ENCODE results near the gene PLXNB3.
"Not testable (repeated sequence)": the region's sequence is repeated elsewhere in the genome, so short reads cannot be mapped to it uniquely, and the experiment has no call there.

Gene PLXNB3
- long read RNA-seq, donor 1, result 0 reads
- long read RNA-seq, donor 2, result 0 reads
- long read RNA-seq, donor 3, result 0 reads
- long read RNA-seq, donor 4, result 0 reads
- long read RNA-seq, donor 5, result 0 reads
- long read RNA-seq, donor 6, result 0 reads
- long read RNA-seq, donor 7, result 0 reads
- long read RNA-seq, donor 8, result 0 reads

DNA sequence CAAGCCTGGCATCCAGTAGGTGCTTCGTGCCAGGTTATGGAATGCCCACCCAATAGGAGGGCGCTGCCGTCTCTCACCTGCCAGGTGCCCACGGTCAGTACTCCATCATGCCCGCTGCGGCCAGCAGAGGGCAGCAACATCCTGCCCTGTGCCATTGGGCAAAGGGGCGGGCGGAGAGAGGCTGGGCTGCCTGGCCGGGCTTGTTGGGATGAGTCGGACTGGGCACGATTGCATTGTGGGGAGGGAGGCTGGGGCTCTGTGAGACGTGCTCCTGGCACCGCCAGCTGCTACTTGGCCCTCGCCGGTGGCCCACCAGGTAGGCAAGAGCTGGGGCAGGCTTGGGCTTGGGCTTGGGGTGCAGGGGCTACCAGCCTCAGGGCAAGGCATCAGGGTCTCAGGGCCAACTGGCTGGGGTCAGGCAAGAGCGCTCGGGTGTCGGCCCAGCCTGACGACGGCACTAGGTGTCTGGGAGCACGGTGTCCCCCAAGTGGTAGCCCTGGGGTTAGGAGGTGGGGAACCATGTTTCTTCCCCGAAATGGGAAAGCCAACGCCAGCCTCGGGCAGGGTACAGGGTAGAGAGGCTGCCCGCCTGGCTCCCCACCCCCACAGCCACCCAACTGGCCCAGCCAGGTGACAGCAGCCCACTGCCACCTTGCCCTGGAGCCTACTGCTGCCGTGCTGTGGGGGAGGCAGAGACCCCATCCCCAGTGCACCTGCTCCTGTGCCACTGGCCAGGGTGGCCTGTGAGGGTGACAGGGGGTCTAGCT is at the start of gene PLXNB3:
Gene PLXNB3, plus strand, starts transcription at position 261 of the 767 bp plus-strand sequence. CDS start 1,287 bp downstream, outside the sequence.
- DNase-seq, result no peak

DNA sequence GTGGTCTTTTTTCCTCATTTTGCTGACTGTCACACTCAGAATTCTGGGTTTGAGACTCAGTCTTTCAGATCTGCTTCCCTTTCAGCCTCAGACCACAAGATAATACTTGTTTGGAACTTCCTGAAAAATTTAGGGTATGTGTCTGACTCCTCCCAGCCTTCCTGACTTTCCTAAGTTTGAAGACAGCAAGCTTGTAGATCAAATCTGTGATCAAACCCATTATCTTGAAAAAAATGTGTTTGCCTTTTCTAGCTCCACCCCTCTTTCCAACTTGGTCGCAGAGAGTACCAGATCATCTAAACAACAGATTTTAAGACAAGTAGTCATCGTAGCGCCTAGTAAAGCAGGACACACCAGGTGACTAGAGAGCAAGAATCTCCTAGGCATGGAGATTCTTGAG is 49.8 kb upstream of the PLXNB3 start:
- no peak for DNase-seq

DNA sequence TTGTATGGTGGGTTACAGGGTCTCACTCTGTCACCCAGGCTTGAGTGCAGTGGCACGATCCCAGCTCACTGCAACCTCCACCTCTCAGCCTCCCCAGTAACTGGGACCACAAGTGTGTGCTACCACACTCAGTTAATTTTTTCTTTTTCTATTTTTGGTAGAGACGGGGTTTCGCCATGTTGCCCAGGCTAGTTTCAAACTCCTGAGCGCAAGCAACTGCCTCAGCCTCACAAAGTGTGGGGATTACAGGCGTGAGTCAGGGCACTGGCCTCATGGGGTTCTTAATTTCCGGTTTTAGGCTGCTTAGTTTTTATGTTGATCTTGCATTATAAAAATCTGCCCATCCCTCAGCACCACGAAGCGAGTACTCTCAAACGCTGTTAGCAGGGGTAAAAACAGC is 46.6 kb upstream of the PLXNB3 start:
- DNase-seq, result no peak

DNA sequence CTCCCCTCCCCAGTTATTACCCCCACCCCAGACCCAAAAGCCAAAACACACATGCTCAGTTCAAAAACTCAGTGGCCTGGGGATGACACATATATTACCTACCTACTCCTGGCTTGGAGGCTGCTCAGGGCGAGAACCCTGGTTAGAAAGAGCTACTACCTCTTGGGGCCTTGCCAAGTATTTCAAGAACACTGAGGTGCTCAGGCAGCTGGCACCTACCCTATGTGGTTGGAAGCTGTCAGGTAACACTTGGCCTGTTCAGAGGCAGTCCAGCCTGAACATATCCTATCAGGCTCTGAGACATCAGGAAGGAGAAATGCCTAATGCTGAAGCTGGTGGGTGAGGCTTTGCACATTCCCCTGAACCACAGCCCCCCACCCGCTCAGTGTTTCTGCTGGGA is 44.8 kb upstream of the PLXNB3 start:
- DNase-seq, result no peak

DNA sequence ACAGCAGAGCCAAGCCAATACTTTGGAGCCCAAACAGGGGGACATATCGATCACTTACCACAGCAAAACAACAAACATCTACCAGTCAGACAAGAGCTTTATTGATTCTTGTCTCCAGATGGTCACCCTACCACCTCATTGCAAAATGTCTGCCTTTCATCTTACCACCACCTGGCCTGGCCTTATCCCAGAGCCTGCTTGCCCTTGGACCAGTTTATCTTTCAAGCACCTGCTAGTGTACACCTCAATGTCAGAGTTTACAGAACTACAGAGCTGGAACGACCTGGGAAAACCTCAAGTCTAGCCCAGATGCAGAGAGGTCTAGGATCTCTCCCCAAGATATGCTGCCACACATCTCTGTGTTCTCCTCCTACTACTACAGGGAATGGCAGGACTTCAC is 44.3 kb upstream of the PLXNB3 start:
- no peak for DNase-seq

DNA sequence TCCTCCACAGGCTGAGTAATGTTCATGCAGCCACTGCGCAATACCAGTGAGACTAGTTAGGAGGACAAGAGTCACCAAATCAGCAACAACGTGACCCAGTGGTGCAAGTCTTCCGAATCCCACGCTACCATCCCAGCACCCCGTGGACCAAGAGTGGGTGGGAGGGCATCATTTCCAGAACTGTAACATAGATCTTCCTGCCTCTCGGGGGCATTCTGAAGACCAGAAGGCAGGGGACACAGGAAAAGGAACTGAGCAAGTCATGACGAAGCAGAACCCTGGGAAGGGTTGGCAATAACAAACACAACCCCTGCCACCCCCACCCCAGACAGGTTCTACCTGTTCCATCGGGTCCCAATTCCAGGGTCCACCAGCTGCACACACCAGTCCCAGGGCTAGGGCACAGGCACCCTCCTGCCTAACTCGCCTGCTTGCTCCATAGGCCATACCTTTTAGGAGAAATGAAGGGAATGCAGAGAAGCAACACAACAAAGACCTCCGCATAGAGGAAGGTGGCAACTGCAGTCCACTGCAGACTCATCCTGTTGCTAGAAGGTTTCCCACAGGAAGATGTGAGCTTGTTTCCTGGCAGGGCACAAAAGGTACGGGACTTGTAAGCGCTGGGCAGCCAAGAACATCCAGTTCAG is 41.2 kb upstream of the PLXNB3 start:
- DNase-seq, result no peak

DNA sequence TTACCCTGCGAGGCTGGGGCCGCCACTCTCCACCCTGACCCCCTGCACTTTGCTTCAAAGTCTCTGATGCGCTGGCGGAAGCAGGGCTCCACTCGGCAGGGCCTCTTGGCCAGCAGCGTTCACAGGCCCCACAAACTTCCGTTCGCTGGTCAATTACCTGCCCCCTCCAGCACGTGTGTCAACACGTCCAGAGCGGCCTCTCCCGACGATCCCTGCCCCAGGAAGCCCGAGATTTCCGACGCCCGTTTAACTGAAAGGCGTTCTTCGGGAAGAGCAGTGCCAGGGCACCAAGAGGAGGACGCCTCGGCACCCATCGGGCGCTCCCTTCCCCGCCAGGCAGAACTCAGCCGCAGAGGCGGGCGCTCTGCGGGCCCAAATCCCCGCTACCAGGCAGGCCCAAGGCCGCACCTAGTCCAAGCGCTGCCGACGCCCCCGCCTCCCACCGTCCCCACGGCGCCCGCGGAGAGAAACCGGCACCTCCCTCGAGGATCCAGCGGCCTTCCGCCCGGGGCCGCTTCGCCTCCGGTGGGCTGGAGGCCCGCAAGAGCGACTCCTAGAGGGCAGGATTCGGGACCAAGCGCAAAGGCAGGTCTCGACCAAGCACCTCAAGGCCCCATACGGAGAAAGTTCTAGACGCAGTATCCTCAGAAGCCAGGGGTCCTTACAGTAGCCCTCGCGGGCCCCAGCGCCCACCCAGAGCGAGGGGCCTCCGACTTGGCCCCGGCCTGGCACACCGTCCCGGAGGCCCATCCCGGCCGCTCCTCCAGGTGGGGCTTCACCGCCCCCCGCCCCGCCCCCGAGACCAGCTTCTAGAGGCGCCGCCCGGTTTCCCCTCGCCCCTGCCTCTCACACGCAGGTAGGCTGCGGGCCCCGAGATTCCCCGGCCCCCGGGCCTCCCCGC is 40.4 kb upstream of the PLXNB3 start:
- peak; percentile 77 for DNase-seq

DNA sequence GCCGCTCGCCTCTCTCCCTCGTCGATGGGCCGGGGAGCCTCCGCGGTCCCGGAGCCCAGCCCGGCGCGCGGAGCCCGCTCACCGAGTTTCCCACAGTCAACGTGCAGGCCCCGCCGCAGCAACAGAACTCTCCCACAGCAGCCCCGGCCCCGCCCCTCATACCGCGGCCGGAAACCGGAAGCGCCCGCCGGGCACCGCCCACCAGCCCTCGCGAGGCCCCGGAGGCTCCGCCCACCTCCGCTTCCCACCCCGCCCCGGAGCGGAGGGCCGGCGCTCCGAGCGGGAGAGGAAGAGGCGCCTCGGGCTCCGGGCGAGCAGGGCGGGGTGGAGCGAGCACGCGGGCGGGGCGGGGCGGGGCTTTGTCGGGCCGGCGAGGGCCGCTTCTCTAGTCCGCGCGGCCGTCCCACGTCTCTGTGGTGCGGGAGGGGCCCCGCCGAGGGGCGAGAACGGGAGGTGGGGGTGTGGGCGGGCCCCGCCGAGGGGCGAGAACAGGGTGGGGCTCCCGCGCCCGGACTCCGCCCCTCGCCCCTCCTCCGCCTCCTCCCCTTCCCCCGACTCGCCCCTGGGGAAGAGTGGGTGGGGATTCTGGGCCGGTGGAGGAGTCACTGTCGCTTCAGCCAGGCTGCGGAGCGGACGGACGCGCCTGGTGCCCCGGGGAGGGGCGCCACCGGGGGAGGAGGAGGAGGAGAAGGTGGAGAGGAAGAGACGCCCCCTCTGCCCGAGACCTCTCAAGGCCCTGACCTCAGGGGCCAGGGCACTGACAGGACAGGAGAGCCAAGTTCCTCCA is 39.6 kb upstream of the PLXNB3 start, which contains the start of the genes ABCD1 and BCAP31:
Gene ABCD1, plus strand, starts transcription at position 605 of the 787 bp plus-strand sequence. CDS start 411 bp downstream, outside the sequence.
Gene BCAP31, minus strand, starts transcription at position 136 of the 787 bp plus-strand sequence. CDS start 1,143 bp downstream, outside the sequence.
- peak; percentile 84 for DNase-seq

DNA sequence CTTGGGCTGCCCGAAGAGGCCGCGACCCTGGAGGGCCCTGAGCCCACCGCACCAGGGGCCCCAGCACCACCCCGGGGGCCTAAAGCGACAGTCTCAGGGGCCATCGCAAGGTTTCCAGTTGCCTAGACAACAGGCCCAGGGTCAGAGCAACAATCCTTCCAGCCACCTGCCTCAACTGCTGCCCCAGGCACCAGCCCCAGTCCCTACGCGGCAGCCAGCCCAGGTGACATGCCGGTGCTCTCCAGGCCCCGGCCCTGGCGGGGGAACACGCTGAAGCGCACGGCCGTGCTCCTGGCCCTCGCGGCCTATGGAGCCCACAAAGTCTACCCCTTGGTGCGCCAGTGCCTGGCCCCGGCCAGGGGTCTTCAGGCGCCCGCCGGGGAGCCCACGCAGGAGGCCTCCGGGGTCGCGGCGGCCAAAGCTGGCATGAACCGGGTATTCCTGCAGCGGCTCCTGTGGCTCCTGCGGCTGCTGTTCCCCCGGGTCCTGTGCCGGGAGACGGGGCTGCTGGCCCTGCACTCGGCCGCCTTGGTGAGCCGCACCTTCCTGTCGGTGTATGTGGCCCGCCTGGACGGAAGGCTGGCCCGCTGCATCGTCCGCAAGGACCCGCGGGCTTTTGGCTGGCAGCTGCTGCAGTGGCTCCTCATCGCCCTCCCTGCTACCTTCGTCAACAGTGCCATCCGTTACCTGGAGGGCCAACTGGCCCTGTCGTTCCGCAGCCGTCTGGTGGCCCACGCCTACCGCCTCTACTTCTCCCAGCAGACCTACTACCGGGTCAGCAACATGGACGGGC is 38.8 kb upstream of the PLXNB3 start:
- DNase-seq, result no peak

DNA sequence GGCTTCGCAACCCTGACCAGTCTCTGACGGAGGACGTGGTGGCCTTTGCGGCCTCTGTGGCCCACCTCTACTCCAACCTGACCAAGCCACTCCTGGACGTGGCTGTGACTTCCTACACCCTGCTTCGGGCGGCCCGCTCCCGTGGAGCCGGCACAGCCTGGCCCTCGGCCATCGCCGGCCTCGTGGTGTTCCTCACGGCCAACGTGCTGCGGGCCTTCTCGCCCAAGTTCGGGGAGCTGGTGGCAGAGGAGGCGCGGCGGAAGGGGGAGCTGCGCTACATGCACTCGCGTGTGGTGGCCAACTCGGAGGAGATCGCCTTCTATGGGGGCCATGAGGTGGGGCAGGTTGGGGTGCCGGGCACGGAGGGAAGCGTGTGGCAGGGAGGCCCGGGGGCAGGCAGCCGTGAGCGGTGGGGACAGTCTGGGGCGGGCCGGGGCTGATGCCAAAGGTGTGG is 38.2 kb upstream of the PLXNB3 start:
- no peak for DNase-seq

DNA sequence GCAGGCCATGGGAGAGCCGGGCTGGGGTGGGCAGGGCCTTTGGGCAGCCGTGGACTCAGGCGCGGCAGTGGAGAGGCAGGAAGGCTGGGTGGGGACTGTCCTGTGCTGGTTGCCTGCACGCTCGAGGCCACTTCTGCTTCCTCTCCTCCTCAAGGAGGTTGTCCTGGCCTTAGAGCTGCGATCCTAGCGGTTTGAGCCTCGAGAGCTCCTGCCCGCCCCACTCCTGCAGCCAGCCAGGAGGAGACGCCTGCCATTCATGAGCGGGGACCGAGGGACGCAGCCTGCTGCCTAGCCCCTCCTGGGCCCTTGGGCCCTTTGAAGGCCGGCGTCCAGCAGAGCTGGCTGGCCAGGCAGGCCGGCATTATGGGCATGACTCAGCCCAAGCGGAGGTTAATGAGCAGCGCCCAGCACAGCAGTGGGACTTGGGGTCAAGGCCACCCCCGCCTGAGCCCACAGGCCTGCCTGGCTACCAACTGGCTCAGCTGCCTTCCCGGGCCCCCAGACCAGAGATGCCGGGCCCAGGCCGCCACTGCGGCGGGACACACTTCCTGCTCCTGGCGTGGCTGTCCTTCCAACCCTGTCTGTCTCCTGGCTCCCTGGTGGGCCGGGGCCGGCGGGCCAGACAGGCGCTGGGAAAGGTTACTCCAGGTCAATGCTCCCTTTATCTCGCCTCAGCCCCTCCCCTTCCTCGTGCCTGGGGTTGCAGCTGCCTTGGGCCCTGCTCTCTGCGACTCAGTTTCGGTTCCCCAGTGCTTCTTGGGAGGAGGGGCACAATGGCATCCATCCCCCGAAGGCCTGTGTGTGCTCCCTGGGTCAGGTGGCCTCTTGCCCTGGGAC is 37.5 kb upstream of the PLXNB3 start:
- DNase-seq, result peak; percentile 50

DNA sequence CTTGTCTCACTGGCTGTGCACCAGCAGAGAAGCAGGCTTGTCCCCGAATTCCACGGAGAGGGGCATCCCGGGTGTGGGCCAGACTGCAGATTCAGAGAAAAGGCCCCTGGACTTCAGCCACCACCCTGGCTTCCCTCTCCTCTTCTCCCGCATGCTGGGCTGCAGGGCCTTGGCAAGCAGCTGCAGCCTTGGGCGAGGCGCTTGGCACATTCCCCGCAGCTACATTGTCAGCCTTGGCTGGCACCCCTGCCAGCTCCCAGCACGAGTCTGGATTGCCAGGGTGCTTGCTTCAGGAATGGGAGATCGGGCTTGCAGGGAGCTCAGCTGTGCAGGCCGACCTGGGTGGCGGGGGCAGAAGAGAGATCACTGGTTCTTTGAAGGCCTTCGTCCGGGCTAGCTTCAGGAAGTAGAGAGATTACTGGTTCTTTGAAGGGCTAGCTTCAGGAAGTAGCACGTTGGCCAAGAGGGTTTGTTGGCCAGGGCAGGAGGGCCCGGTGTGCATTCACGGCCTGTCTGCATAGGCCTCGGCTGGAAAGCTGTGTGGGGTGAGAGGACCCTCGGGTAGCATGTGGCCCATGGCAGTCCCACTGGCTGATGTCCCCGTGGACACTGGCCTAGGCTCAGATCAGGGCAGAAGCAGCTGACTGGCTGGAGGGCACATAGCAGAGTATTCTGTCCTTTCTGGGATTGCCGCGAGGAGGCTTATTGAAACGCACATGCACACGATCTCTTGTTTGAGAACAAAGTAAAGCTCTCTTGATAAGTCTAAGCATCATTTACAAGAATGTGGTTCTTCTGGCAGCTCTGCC is 36.7 kb upstream of the PLXNB3 start:
- no peak for DNase-seq

DNA sequence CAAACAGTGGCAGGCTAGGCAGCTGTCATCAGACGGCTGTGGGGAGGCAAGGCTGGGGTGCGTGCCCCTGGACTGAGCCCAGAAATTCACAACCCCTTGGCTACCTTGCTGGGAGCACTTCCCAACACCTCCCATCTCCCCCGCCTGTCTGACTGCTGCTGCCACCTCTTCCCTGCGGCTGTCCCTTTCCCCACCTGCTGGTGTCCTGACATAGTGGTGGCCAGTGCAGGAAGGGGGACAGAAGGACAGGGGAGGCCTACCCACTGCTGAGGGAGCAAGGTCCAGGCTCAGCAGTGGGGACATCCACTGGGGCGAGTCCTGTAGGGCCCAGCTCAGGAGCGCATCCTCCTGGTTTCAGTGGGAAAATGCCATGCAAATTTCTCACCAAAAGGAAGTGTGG is 36.0 kb upstream of the PLXNB3 start:
- DNase-seq, result no peak

DNA sequence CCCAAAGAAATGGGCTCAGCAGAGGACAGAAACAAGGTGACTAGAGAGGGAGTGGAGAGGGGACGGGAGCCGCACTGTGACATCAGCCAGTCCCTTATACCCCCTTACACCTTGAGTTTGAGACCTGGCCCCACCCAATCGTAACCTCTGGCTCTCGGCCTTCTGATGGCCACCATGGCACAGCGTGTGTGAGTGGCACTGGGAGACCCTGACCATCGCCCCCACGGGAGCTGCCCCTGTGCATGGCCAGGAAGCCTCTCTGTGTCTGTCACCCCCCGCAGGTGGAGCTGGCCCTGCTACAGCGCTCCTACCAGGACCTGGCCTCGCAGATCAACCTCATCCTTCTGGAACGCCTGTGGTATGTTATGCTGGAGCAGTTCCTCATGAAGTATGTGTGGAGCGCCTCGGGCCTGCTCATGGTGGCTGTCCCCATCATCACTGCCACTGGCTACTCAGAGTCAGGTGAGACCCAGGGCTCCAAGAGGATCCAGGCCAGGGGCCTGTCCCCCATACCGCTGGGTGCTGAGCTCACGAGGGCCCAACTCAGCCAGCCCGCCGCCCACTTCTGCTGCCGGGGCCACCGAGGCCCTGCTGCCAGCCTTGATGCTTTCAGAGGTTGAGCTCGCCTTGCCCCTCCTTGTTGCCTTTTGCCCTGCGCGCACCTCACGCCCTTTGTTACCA is 35.0 kb upstream of the PLXNB3 start:
- DNase-seq, result no peak

DNA sequence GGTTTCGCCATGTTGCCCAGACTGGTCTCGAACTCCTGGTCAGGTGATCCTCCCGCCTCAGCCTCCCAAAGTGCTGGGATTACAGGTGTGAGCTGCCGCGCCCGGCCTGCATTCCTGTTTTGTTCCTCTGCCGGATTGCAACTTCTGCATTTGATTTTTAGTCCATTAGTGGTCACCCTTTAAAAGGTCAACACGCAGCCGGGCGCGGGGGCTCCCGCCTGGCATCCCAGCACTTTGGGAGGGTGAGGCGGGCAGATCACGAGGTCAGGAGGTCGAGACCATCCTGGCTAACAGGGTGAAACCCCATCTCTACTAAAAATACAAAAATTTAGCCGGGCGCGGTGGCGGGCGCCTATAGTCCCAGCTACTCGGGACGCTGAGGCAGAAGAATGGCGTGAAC is 33.9 kb upstream of the PLXNB3 start:
- DNase-seq, result not testable (repeated sequence)

DNA sequence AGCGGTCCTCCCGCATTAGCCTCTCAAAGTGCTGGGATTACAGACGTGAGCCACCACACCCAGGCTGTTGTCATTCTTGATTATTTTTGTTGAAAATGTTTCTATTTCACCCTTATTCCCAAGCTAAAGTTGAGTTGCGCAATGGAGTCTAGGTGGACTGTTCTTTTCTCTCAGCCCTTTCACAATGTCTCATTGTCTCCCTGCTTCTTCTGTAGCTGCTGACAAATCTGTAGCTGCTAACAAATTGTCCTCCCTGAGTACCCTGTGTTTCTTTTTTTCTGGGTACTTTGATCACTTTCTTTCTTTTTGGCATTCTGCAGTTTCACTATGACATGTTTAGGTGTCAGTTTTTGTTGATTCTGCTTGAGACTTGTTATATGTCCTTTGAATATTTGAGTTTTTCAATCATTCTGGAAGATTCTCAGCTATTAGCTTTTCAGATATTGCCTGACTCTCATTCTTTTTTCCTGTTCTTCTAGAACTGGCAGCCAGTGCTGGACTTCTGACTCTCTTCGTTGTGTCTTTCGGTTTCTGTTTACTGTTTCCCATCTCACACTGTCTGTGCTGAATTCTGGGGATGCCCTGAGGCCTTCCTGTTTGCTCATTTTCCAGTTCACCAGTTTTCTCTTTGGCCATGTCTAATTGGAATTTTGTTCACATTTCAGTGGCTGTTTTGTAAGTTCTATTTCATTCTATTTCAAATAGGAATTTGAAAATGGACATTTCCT is 32.8 kb upstream of the PLXNB3 start:
- no peak for DNase-seq

DNA sequence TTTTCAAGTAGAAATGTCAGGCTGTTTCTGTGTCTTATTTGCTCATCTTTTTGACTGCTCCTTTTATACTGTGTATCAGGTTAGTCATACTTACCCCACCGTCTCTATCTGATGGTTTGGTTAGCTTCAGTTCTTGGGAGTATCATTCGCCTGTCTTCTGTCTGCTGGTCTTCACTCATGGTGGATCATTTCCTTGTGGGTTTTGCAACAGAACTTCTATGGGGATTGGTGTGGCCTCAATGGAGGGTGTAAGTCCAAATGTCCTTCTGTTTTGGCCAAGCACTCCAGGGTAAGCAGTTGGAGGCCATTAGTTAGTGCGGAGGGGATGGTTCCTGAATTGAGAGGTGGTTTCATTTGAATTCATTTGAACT is 32.2 kb upstream of the PLXNB3 start:
- no peak for DNase-seq

All from right kidney (tissue), 9 donors.